Activated effector memory CD4-positive, alpha-beta T cell treated with anti-CD3 and anti-CD28 coated beads, Interleukin-2, amount 50 U/mL, for 16 hours (primary cell): Measurements from ENCODE around the gene ATN1.
"Not testable (repeated sequence)": the region's sequence is repeated elsewhere in the genome, so short reads cannot be mapped to it uniquely, and the experiment has no call there.

Source experiments
- DNase-seq: peaks from one replicate; pipeline ENCODE4 v3.0.0-alpha.2; 2020

Gene ATN1

DNA sequence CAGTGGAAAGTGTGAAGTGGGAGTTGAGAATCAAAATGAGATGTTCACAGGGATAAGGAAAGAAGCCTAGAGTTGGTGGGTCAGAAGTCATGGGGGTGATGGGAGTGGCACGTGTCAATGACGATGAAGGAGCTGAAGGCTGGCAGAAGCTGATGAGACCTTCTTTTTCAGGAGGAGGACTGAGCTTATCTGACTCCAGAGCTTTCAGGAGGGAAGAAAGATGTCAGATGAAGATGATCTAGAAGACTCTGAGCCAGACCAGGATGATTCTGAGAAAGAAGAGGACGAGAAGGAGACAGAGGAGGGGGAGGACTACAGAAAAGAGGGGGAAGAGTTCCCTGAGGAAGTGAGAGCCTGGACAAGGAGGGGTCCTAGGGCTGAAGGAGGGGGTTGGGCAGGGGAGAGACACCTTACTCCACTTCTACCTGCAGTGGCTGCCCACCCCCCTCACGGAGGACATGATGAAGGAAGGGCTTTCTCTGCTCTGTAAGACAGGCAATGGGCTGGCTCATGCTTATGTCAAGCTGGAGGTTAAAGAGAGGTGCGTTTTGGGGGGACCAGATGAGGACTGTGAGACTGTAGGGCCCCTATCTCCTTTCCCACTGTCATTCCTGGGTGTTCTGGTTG lies 22.2 kb upstream of the ATN1 start:
- DNase-seq, result no peak

DNA sequence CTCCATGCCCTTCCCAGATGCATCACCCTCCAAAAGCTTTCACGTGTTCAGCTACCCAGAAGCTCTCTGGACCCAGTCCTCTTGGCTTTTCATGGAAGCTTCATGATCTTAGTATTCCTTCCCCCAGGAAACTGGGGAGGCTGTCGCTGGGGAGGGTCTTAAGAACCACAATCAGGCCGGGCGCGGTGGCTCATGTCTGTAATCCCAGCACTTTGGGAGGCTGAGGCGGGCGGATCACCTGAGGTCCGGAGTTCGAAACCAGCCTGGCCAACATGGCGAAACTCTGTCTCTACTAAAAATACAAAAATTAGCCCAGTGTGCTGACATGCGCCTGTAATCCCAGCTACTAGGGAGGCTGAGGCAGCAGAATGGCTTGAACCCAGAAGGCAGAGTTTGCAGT lies 19.6 kb upstream of the ATN1 start:
- DNase-seq, result not testable (repeated sequence)

DNA sequence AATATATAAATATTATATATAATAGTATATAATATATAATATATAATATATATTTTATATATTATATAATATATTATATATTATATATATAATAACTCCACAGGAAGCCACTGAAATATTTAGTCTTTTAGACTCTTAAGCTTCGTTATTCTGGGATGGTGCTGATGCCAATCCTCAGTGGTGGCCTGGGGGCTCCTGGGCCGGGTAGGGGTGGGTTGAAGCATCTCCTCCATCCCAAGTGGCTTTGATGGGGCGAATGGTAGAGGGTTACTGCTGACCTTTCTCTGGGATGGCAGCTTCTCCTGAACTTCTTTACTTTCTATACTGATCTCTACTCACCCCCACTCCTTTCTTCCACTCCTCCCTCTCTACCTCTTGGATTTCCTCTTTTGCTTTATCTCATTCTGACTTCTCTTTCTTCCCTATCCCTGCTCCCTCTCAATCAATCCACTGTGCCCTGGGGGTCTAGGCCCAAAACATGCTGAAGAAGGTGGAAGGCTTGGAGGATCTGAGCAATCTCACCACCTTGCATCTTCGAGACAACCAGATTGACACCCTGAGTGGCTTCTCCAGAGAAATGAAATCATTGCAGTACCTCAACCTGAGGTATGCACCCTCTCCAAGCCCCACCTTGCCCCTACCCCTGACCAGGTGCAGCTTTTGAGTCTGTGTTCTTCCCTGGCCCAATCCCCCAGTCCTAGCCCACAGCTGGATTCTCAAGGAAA lies 18.2 kb upstream of the ATN1 start:
- no peak for DNase-seq

DNA sequence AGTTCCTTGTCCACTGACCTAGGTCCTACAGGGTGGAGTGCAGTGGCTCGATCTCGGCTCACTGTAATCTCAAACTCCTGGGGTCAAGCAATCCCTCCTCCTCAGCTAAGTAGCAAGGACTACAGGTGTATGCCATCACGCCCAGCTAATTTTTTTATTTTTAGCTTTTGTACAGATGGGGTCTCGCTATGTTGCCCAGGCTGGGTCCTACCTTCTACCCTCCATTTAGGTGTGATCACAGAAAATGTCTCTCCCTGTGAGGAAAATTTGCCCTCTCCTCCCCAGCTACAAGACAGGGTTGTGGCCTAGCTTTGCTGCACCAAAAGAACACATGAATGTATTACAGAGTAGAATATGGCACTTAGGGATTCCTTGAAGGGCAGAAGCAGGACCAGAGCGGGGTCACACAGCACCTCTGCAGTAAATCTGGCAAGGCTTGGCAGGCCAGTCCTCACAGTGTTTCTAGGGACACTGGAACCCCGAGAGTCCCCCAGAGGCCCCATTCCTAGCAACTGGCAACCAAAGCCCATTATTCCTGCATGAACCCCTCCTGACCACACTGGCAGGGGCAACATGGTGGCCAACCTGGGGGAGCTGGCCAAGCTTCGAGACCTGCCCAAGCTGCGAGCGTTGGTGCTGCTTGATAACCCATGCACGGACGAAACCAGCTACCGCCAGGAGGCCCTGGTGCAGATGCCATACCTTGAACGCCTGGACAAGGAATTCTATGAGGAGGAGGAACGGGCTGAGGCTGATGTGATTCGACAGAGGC lies 15.4 kb upstream of the ATN1 start:
- no peak for DNase-seq

DNA sequence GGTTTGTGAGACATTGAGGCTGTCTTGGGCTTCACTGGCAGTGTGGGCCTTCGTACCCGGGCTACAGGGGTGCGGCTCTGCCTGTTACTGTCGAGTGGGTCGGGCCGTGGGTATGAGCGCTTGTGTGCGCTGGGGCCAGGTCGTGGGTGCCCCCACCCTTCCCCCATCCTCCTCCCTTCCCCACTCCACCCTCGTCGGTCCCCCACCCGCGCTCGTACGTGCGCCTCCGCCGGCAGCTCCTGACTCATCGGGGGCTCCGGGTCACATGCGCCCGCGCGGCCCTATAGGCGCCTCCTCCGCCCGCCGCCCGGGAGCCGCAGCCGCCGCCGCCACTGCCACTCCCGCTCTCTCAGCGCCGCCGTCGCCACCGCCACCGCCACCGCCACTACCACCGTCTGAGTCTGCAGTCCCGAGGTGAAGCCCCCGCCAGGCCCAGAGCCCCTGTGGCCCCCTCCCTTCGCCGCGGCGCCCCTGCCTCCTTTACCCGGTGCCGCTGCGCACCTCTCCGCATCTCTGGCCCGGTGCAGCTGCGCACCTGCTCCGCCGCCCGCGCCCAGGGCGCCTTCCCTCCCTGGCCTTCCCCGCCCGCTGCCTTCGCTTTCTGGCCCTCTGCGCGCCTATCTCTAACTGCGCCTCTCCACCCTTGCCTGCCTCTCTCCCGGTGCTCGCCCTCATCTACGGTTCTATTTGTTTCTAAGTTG lies 13.4 kb upstream of the ATN1 start, which contains the start of gene ENO2:
Gene ENO2 (plus strand): TSS at position 335 of the 701 bp plus-strand sequence. CDS start 1,253 bp downstream, outside the sequence.
- peak; percentile 94 for DNase-seq

DNA sequence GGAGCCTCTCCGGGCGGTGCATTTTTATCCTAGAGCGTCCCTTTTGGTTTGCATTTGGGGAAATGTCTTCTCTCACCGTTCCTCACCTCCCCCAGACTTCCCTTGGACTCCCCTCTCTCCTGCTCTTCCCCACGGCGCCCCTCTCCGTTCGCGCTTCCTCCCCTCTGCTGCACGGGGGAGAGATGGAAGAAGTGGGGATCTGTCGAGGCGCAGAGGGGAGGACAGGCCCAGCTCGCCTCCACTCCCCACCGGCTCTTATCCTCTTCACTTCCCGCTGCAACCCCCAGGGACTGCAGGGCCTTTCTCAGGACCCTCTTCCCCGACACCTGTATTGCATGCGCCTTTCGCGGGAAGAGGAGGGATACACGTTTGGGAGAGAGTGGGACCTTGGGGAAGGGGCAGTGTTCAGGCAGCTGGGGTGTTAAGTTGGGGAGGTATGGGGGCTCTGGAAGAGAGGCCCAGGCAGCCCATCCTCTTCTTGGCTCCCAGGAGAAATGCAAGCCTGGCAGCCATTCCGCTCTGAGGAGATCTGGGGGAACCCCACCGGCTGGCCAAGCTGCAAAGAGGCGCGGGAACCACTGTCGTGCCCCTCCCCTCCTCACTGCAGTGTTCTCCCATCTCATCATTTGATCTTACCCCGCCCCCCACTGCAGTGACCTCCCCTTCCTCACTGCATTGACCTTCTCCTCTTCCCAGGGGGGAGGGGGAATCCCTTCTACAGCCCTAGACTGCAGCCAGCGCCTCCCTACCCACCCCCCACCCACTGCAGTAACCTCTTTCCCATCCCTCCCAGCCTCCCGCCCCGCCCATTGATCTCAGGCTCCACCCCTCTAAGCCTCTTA lies 12.6 kb upstream of the ATN1 start:
- DNase-seq, result no peak

DNA sequence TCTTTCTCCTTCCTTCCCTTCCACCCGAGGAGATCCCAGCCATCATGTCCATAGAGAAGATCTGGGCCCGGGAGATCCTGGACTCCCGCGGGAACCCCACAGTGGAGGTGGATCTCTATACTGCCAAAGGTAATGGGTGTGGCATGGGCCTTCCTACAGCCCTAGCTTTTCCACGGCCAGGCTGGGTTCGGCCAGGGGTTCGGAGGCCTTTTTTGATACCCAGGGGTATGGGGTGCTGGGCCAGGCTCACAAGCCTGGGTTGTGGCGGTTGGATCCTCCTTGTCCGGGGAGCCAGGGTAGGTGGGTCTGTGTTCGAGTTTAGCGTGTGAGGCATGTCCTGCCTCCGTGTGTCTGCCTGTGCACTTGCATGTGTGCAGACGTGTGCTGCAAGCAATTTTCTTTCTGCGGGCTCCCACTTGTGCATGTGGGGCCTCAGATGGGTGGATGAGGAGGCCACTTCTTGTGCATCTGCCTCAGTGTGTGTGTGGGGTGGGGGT lies 11.9 kb upstream of the ATN1 start:
- DNase-seq, result no peak

DNA sequence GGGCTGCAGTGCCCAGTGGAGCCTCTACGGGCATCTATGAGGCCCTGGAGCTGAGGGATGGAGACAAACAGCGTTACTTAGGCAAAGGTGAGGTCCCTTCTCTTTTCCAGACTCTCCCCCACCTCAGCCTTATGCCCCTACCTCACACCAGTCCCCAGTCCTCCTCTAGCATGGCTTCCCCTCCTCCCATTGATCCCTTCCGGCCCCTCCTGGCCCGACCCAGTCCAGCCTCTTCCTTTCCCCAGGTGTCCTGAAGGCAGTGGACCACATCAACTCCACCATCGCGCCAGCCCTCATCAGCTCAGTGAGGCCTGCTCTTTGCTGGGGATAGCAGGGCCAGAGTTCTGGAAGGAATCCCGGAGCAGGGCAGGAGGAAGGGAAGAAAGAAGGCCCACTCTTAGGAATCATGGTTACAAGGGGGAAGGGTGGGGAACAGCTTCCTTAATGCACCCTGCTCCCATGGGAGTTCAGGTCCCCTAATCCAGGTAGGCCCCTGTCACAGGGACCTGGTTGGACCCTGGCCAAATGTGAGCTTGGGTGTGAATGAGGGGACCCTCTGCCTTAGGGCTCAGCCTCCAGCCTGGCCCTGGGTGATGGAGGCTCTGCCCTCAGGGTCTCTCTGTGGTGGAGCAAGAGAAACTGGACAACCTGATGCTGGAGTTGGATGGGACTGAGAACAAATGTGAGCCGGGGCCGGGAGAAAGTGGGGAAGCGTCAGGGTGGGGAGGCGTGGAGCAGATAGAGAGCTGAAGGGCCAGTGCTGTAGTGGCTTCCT lies 11.1 kb upstream of the ATN1 start:
- no peak for DNase-seq

DNA sequence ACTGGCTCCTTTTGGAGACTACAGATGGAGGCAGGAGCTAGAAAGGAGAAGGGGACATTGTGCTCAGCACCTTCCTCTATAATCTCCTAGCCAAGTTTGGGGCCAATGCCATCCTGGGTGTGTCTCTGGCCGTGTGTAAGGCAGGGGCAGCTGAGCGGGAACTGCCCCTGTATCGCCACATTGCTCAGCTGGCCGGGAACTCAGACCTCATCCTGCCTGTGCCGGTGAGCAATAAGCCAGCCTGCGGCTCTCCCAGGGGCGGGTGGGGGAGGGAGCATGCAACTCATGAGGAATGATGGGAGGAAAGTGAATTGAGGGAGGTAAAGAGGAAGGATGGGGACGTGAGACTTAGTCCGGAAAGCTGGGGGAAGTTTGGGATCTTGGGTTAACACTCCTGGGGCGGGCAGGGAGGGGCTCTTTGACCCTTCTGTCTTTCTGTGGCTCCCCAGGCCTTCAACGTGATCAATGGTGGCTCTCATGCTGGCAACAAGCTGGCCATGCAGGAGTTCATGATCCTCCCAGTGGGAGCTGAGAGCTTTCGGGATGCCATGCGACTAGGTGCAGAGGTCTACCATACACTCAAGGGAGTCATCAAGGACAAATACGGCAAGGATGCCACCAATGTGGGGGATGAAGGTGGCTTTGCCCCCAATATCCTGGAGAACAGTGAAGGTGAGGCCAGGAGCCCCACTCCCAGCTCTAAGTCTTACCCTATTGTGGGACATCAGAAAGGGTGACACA lies 10.1 kb upstream of the ATN1 start:
- no peak for DNase-seq

DNA sequence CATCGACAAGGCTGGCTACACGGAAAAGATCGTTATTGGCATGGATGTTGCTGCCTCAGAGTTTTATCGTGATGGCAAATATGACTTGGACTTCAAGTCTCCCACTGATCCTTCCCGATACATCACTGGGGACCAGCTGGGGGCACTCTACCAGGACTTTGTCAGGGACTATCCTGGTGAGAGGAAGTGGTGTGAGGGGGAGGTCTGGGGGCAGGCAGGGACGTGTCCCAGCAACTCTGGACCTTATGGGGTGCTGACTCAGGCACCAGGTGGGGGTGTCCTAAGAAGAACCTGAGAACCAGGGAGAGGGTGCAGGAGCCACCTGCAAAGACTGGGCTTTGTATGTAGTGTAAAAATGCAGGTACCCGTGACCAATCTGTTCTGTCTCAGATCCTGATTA lies 8.2 kb upstream of the ATN1 start:
- DNase-seq, result no peak

DNA sequence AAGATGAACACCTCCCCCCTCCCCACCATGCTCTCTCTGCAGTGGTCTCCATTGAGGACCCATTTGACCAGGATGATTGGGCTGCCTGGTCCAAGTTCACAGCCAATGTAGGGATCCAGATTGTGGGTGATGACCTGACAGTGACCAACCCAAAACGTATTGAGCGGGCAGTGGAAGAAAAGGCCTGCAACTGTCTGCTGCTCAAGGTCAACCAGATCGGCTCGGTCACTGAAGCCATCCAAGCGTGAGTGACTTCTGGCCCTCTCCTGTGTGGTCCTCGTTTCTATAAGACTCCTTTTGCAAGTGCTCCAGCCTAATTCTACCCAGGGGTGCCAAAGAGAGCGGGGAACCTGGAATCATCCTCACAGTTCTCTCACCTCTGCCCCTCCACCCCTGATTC lies 6.2 kb upstream of the ATN1 start:
- no peak for DNase-seq

DNA sequence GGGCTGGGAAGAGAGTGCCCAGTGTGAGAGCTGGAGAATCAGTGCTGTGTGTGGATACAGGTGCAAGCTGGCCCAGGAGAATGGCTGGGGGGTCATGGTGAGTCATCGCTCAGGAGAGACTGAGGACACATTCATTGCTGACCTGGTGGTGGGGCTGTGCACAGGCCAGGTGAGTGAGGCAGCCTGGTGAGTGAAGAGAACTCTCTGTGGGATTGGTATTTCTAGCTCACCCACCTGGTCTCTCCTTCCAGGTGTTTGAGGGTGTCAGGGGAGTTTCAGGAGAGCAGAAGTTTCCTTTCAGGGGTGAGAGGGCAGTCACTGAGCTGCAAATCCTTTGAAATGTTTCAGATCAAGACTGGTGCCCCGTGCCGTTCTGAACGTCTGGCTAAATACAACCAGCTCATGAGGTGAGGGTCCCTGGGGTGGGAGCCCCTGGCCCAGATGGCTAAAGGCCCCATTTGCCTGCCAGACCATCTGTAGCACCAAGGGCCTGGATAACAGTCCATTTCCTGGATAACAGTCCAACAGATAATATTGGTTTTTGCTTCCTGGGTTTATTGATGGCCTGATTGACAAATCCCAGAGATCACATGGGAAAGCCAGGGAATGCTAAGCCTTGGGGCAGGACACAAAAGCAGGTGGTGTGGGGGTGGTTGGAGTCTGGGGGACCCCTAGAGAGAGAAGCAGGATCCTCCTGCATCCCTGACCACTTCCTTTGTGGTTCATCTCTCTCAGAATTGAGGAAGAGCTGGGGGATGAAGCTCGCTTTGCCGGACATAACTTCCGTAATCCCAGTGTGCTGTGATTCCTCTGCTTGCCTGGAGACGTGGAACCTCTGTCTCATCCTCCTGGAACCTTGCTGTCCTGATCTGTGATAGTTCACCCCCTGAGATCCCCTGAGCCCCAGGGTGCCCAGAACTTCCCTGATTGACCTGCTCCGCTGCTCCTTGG lies 5.5 kb upstream of the ATN1 start:
- DNase-seq, result no peak

DNA sequence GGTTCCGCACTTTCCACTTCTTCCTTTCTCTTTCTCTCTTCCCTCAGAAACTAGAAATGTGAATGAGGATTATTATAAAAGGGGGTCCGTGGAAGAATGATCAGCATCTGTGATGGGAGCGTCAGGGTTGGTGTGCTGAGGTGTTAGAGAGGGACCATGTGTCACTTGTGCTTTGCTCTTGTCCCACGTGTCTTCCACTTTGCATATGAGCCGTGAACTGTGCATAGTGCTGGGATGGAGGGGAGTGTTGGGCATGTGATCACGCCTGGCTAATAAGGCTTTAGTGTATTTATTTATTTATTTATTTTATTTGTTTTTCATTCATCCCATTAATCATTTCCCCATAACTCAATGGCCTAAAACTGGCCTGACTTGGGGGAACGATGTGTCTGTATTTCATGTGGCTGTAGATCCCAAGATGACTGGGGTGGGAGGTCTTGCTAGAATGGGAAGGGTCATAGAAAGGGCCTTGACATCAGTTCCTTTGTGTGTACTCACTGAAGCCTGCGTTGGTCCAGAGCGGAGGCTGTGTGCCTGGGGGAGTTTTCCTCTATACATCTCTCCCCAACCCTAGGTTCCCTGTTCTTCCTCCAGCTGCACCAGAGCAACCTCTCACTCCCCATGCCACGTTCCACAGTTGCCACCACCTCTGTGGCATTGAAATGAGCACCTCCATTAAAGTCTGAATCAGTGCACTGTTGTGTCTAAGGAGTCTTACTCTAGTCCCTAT lies 4.6 kb upstream of the ATN1 start:
- no peak for DNase-seq

DNA sequence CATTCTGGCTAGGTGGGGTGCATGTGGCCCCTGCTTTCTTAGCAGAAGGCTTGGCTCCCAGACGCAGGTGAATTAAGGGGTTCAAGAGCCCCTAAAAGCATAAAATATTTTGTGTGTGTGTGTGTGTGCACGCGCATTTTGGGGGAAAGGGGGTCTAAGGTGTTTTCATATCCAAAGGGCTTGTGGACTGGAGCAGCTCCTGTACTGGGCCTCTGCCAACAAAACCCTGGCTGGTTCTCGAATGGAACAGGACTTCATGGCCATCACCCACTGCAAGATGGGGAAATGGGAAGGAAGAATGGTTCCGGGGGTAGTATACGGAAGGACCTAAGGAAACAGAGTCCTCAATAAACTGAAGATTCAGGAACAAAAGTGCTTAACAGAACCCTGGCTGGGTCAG lies 3.9 kb upstream of the ATN1 start:
- no peak for DNase-seq

DNA sequence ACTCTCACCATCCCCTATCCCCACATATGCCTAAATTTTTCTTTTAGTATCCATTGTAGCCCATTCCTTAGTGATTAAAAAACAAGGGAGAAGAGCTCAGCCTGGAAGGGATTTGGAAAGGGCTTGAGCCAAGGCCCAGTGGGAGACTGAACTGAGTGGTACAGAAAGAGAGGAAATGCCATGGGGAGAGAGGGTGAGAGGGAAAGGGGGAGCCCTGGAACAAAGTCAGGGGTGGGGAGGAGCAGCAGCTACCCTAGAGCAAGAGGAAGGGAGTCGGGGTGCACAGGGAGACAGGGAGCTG lies 2.6 kb upstream of the ATN1 start:
- no peak for DNase-seq

DNA sequence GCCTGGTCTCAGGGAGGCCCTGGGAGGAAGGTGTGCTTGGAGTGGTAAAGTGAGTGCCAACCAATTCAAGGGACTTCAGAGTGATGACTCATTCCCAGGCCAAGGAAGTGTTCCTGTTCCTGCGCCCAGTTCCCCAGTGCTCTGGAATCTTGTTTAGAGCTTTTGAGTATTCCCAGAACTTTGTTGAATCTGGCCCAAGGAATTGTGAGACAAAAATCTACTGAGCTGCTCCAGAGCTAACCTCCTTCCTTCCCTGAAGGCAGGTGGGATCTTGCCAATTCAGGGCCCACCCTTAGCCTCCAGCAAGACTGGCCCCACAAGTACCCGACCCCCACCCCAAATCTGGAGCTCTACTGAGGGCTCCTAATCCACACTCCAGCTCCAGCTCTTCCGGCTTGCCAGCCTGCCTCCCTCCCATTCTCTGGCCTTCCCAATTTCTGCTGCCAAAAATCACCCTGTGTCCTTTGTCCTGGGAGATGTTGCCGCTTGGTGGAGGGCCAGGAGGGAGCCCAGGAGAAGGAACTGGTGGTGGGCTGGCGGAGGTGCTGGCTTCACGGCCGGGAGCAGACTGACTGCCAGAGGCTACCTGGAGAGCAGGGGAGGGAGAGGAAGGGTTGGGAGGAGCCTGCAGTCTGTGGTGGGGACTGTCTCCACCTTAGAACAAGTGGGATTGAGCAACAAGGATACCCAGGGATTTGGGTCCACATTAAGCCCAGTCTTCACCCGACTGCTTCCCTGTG lies 2.0 kb upstream of the ATN1 start:
- no peak for DNase-seq

DNA sequence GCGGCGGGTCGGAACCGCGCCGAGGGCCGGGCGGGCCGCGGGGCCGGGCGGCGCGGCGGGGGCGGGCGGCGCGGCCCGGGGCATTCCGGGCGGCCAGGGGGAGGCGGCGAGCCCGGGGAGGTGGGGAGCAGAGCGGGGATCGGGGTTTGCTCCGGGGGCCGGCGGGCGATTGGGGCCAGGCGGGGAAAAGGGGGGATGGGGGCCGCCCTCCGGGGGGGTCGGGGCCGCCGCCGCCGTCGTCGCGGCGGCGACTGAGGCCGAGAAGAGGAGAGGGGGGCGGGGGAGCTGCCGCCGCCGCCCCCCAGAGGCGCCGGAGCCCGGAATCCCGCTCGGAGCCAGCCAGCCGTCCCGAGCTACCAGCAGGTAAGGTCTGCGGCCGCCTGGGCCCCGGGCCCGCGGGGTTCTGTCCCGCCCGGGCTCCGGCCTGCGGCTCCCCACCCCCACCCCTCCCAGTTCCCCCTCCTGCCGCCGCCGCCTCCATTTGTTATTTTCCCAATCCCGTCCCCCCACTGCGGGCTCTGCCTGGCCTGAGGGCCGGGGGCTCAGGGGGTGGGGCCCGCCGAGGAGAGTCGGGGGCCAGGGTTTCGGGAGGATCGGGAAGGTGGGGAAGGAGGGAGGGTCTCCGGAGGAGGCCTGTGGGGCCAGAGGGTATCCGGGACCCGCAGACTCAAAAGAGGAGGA lies 403 bp downstream of the ATN1 start:
- no peak for DNase-seq
